Natural killer cell (primary cell): ENCODE data around the gene PRTG. TPM values are rescaled to one million over a fixed set of nuclear protein-coding genes. Genes with fewer than 3 reads are reported as not detected.

Source experiments
- ATAC-seq, 3 donors: fragments of 150-1000 bp in 2 of 3; fragments of 200-7000 bp in 1 of 3; cut with Tn5 transposase; 1 replicate in 1 of 3; 2 replicates in 2 of 3; pipeline ENCODE4 v1.10.0; 2021; ENCODE audit warnings: mild to moderate bottlenecking in 2 of 3, moderate library complexity in 2 of 3
- DNase-seq, 2 donors: peaks; one replicate each; pipeline versions ENCODE4 v3.0.0 to v3.0.0-alpha.2; 2013 to 2021; ENCODE audit warnings: mixed read lengths in 1 of 2
- H3K27ac ChIP-seq: one replicate; pipeline ENCODE4 v1.5.1; 2013; ENCODE audit warnings: mild to moderate bottlenecking, low read length
- H3K27me3 ChIP-seq: one replicate; pipeline ENCODE4 v1.6.1; 2013; ENCODE audit warnings: low read length; ENCODE audit not compliant: control insufficient read depth, insufficient read depth
- H3K36me3 ChIP-seq: one replicate; pipeline ENCODE4 v1.6.1; 2013; ENCODE audit warnings: low read length; ENCODE audit not compliant: control insufficient read depth, insufficient read depth
- H3K4me1 ChIP-seq: one replicate; pipeline ENCODE4 v1.6.1; 2013; ENCODE audit warnings: low read length; ENCODE audit not compliant: control insufficient read depth, insufficient read depth
- H3K4me3 ChIP-seq: one replicate; pipeline ENCODE4 v1.5.1; 2013; ENCODE audit warnings: low read length
- H3K9me3 ChIP-seq: one replicate; pipeline ENCODE4 v1.6.1; 2013; ENCODE audit warnings: low read length; ENCODE audit not compliant: control insufficient read depth, insufficient read depth
- H3K27ac Mint-ChIP-seq, 2 donors: one replicate each; pipeline ENCODE4 v1.8.0; 2022; ENCODE audit warnings: mild to moderate bottlenecking in 2 of 2, mixed read lengths in 2 of 2, moderate library complexity in 1 of 2
- H3K27me3 Mint-ChIP-seq, 2 donors: one replicate each; pipeline ENCODE4 v1.8.0; 2022; ENCODE audit warnings: low read depth in 2 of 2, mixed read lengths in 2 of 2
- H3K36me3 Mint-ChIP-seq: one replicate; pipeline ENCODE4 v1.8.0; 2022; ENCODE audit warnings: mixed read lengths
- H3K4me1 Mint-ChIP-seq, 2 donors: one replicate each; pipeline ENCODE4 v1.8.0; 2022; ENCODE audit warnings: mixed read lengths in 2 of 2
- H3K4me3 Mint-ChIP-seq: one replicate; pipeline ENCODE4 v1.8.0; 2022; ENCODE audit warnings: mild to moderate bottlenecking, moderate library complexity, mixed read lengths
- H3K9me3 Mint-ChIP-seq, 2 donors: one replicate each; pipeline ENCODE4 v1.8.0; 2022; ENCODE audit warnings: mixed read lengths in 2 of 2
- WGBS: methylation state at CpG from one replicate; pipeline ENCODE4 v1.1.7; 2013; ENCODE audit warnings: missing lambda C conversion rate; ENCODE audit not compliant: insufficient coverage; 5-methylcytosine and 5-hydroxymethylcytosine counted together
- intact Hi-C: fragments of 100-400 bp; cut with micrococcal nuclease; formaldehyde crosslinking; loops from one replicate; pipeline ENCODE4 v1.14.2; 2022
- total RNA-seq, 4 donors: library from RNA; stranded (reverse); fragments of 120-200 nt in 1 of 4; gene quantifications; one replicate each; pipeline versions ENCODE4 v1.2.3 to v1.2.4, GENCODE V29; 2013 to 2022
- TF ChIP-seq, protein P1 (sequence below): fragments of 200-600 bp; IDR thresholded peaks from one replicate; pipeline ENCODE4 v1.8.0; 2022; ENCODE audit warnings: antibody characterized with exemption

Gene PRTG
- total RNA-seq, 3 donors from 2014 or later (not counting 1 experiment from before 2014, with no cell fraction given): not detected

- Mint-ChIP-seq H3K9me3 (no peaks in the 10 kb centered on the region), H3K27me3 (peaks cover 19 to 34% of the 10 kb centered on the region in 2 donors), H3K4me1 (no peaks in the 10 kb centered on the region), H3K4me3 (no peak overlapping the region), H3K27ac (no peak overlapping the region), H3K36me3 (no peaks in the 10 kb centered on the region)
- Histone ChIP-seq H3K4me1 (no peaks in the 10 kb centered on the region), H3K27ac (no peak overlapping the region), H3K27me3 (no peaks in the 10 kb centered on the region), H3K4me3 (no peak overlapping the region), H3K9me3 (no peaks in the 10 kb centered on the region), H3K36me3 (no peaks in the 10 kb centered on the region)
- DNase-seq (peak; percentile 21 to 45), ATAC-seq (peak in 2 of 3 donors; percentile 37 to 52)
- 71% methylated on average over 9 of the region's 9 CpGs for WGBS
- intact Hi-C loops: no loop called here
- TF ChIP-seq, protein P1, sequence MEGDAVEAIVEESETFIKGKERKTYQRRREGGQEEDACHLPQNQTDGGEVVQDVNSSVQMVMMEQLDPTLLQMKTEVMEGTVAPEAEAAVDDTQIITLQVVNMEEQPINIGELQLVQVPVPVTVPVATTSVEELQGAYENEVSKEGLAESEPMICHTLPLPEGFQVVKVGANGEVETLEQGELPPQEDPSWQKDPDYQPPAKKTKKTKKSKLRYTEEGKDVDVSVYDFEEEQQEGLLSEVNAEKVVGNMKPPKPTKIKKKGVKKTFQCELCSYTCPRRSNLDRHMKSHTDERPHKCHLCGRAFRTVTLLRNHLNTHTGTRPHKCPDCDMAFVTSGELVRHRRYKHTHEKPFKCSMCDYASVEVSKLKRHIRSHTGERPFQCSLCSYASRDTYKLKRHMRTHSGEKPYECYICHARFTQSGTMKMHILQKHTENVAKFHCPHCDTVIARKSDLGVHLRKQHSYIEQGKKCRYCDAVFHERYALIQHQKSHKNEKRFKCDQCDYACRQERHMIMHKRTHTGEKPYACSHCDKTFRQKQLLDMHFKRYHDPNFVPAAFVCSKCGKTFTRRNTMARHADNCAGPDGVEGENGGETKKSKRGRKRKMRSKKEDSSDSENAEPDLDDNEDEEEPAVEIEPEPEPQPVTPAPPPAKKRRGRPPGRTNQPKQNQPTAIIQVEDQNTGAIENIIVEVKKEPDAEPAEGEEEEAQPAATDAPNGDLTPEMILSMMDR: peak; percentile 66
These were observed 31.4 kb upstream of the PRTG start for GRCh38 chr15:55774113-55774970.

DNA sequence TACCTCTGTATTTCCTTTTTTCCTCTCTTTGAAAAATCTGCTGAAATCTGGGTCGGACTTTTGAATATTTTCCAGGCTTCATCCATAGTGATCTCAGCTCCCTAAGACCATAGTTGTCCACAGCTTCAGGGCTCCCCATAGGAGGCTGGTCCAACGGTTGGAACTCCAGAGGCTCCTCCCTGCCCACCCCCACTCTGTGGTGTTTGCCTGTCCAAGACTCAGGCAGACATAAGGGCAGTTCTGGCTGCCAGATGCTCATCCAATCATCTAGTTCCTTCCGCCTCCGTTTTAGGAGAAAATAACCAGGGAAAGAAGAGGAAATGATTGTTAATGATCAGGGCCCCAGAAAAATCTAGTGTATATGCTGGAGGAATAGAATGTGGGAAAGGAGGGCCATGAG lies 27.9 kb upstream of the PRTG start:
- Mint-ChIP-seq H3K4me1 (peaks cover 9 to 10% of the 10 kb centered on the region in 2 donors), H3K27ac (no peak overlapping the region), H3K9me3 (no peaks in the 10 kb centered on the region), H3K27me3 (peaks cover 13 to 18% of the 10 kb centered on the region in 2 donors), H3K4me3 (no peak overlapping the region), H3K36me3 (no peaks in the 10 kb centered on the region)
- Histone ChIP-seq H3K36me3 (no peaks in the 10 kb centered on the region), H3K27me3 (no peaks in the 10 kb centered on the region), H3K4me3 (no peak overlapping the region), H3K27ac (no peak overlapping the region), H3K9me3 (no peaks in the 10 kb centered on the region), H3K4me1 (peaks cover 10% of the 10 kb centered on the region)
- intact Hi-C loops: no loop called here
- 65% methylated on average over 4 of the region's 4 CpGs for WGBS
- ATAC-seq (no peak), DNase-seq (no peak)
- TF ChIP-seq, protein P1: no peak

DNA sequence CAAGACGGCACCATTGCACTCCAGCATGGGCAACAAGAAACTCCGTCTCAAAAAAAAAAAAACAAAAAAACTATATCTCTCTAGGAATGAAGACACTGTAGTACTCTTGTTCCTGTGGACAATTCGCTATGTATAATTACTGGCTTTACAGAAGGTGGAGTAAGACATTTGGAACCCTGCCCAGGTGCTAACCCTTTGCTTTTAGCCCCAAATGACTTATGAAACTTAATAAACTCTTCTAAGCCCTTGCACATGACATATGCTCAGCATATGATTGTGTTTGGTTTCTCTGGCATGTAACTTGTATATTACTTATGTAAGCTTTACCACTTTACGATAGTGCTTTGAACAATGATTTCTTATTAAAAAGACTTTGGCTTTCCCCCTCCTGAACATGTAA lies 27.3 kb upstream of the PRTG start:
- H3K27ac Mint-ChIP-seq: no peak overlapping the region
- no peak overlapping the region for H3K4me3 ChIP-seq
- no peak overlapping the region for H3K4me3 Mint-ChIP-seq
- intact Hi-C loops: no loop called here
- H3K36me3 ChIP-seq: no peaks in the 10 kb centered on the region
- H3K27me3 ChIP-seq: no peaks in the 10 kb centered on the region
- peaks cover 9 to 10% of the 10 kb centered on the region in 2 donors for H3K4me1 Mint-ChIP-seq
- TF ChIP-seq, protein P1: no peak
- no peak overlapping the region for H3K27ac ChIP-seq
- H3K4me1 ChIP-seq: peaks cover 11% of the 10 kb centered on the region
- WGBS: 100% methylated on average over 3 of the region's 4 CpGs
- H3K36me3 Mint-ChIP-seq: no peaks in the 10 kb centered on the region
- H3K27me3 Mint-ChIP-seq: peaks cover 10 to 18% of the 10 kb centered on the region in 2 donors
- no peaks in the 10 kb centered on the region for H3K9me3 Mint-ChIP-seq
- ATAC-seq (no peak), DNase-seq (no peak)
- H3K9me3 ChIP-seq: no peaks in the 10 kb centered on the region
